Measurements from ENCODE around the gene SLAMF7. TPM values are rescaled to one million over a fixed set of nuclear protein-coding genes. Genes with fewer than 3 reads are reported as not detected.
A peak's percentile ranks its signal among the peaks of the same experiment; 100 is the strongest.

The SLAMF7 gene
- total and polyA plus RNA-seq, 2 experiments from 2014 or later = 0.11 TPM; not detected in 1

DNA sequence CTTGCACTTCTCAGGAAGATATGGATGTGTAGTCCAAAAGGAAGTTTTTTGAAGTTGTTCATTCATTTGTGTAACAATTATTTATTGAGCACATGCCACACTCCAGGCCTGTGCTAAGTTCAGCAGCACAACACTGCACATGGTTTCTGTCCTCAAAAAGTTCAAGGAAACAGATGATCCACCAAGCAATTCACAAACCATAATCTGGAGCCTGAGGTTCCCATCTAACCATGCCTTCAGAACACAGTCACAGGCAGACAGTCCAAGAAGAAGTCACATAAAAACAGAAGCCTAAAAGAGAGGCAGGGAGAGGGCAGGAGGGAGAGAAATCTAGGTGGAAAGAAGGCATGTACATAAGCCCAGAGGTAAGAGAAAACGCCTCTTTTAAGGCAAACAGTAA, 29.3 kb upstream of the SLAMF7 start:
- H3K4me2 ChIP-seq = no peak overlapping the region
- TF ChIP-seq STAT1 (IDR thresholded peaks at IDR 0.05; ENCODE audit: unreplicated experiment) (no peak), POLR2AphosphoS5 (IDR thresholded peaks at IDR 0.05; ENCODE audit: low read depth) (no peak), ZNF331 (CRISPR knock-in tag; IDR thresholded peaks at IDR 0.05; ENCODE audit: low read depth) (no peak), EZH2phosphoT487 (IDR thresholded peaks at IDR 0.05; ENCODE audit: unreplicated experiment) (no peak), JUNB (IDR thresholded peaks at IDR 0.05; ENCODE audit: unreplicated experiment) (no peak), EZH2 (IDR thresholded peaks at IDR 0.05; ENCODE audit: low read depth, unreplicated experiment) (no peak), ZNF114 (CRISPR knock-in tag; IDR thresholded peaks at IDR 0.05) (no peak), NANOG (IDR thresholded peaks at IDR 0.05; ENCODE audit: borderline replicate concordance) (no peak), CREB1 (CRISPR knock-in tag; IDR thresholded peaks at IDR 0.05; ENCODE audit: low read depth) (no peak)
- TF ChIP-seq, protein P1, sequence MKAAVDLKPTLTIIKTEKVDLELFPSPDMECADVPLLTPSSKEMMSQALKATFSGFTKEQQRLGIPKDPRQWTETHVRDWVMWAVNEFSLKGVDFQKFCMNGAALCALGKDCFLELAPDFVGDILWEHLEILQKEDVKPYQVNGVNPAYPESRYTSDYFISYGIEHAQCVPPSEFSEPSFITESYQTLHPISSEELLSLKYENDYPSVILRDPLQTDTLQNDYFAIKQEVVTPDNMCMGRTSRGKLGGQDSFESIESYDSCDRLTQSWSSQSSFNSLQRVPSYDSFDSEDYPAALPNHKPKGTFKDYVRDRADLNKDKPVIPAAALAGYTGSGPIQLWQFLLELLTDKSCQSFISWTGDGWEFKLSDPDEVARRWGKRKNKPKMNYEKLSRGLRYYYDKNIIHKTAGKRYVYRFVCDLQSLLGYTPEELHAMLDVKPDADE (IDR thresholded peaks at IDR 0.05) = no peak
- TF ChIP-seq, protein P2, sequence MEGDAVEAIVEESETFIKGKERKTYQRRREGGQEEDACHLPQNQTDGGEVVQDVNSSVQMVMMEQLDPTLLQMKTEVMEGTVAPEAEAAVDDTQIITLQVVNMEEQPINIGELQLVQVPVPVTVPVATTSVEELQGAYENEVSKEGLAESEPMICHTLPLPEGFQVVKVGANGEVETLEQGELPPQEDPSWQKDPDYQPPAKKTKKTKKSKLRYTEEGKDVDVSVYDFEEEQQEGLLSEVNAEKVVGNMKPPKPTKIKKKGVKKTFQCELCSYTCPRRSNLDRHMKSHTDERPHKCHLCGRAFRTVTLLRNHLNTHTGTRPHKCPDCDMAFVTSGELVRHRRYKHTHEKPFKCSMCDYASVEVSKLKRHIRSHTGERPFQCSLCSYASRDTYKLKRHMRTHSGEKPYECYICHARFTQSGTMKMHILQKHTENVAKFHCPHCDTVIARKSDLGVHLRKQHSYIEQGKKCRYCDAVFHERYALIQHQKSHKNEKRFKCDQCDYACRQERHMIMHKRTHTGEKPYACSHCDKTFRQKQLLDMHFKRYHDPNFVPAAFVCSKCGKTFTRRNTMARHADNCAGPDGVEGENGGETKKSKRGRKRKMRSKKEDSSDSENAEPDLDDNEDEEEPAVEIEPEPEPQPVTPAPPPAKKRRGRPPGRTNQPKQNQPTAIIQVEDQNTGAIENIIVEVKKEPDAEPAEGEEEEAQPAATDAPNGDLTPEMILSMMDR (conservative IDR thresholded peaks at IDR 0.05; ENCODE audit: low read depth in 2 of 2) = no peak
- TF ChIP-seq, protein P3, sequence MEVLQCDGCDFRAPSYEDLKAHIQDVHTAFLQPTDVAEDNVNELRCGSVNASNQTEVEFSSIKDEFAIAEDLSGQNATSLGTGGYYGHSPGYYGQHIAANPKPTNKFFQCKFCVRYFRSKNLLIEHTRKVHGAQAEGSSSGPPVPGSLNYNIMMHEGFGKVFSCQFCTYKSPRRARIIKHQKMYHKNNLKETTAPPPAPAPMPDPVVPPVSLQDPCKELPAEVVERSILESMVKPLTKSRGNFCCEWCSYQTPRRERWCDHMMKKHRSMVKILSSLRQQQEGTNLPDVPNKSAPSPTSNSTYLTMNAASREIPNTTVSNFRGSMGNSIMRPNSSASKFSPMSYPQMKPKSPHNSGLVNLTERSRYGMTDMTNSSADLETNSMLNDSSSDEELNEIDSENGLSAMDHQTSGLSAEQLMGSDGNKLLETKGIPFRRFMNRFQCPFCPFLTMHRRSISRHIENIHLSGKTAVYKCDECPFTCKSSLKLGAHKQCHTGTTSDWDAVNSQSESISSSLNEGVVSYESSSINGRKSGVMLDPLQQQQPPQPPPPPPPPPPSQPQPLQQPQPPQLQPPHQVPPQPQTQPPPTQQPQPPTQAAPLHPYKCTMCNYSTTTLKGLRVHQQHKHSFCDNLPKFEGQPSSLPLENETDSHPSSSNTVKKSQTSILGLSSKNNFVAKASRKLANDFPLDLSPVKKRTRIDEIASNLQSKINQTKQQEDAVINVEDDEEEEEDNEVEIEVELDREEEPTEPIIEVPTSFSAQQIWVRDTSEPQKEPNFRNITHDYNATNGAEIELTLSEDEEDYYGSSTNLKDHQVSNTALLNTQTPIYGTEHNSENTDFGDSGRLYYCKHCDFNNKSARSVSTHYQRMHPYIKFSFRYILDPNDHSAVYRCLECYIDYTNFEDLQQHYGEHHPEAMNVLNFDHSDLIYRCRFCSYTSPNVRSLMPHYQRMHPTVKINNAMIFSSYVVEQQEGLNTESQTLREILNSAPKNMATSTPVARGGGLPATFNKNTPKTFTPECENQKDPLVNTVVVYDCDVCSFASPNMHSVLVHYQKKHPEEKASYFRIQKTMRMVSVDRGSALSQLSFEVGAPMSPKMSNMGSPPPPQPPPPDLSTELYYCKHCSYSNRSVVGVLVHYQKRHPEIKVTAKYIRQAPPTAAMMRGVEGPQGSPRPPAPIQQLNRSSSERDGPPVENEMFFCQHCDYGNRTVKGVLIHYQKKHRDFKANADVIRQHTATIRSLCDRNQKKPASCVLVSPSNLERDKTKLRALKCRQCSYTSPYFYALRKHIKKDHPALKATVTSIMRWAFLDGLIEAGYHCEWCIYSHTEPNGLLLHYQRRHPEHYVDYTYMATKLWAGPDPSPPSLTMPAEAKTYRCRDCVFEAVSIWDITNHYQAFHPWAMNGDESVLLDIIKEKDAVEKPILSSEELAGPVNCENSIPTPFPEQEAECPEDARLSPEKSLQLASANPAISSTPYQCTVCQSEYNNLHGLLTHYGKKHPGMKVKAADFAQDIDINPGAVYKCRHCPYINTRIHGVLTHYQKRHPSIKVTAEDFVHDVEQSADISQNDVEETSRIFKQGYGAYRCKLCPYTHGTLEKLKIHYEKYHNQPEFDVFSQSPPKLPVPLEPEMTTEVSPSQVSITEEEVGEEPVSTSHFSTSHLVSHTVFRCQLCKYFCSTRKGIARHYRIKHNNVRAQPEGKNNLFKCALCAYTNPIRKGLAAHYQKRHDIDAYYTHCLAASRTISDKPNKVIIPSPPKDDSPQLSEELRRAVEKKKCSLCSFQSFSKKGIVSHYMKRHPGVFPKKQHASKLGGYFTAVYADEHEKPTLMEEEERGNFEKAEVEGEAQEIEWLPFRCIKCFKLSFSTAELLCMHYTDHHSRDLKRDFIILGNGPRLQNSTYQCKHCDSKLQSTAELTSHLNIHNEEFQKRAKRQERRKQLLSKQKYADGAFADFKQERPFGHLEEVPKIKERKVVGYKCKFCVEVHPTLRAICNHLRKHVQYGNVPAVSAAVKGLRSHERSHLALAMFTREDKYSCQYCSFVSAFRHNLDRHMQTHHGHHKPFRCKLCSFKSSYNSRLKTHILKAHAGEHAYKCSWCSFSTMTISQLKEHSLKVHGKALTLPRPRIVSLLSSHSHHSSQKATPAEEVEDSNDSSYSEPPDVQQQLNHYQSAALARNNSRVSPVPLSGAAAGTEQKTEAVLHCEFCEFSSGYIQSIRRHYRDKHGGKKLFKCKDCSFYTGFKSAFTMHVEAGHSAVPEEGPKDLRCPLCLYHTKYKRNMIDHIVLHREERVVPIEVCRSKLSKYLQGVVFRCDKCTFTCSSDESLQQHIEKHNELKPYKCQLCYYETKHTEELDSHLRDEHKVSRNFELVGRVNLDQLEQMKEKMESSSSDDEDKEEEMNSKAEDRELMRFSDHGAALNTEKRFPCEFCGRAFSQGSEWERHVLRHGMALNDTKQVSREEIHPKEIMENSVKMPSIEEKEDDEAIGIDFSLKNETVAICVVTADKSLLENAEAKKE (CRISPR knock-in tag; IDR thresholded peaks at IDR 0.05) = no peak
- TF ChIP-seq, protein P4, sequence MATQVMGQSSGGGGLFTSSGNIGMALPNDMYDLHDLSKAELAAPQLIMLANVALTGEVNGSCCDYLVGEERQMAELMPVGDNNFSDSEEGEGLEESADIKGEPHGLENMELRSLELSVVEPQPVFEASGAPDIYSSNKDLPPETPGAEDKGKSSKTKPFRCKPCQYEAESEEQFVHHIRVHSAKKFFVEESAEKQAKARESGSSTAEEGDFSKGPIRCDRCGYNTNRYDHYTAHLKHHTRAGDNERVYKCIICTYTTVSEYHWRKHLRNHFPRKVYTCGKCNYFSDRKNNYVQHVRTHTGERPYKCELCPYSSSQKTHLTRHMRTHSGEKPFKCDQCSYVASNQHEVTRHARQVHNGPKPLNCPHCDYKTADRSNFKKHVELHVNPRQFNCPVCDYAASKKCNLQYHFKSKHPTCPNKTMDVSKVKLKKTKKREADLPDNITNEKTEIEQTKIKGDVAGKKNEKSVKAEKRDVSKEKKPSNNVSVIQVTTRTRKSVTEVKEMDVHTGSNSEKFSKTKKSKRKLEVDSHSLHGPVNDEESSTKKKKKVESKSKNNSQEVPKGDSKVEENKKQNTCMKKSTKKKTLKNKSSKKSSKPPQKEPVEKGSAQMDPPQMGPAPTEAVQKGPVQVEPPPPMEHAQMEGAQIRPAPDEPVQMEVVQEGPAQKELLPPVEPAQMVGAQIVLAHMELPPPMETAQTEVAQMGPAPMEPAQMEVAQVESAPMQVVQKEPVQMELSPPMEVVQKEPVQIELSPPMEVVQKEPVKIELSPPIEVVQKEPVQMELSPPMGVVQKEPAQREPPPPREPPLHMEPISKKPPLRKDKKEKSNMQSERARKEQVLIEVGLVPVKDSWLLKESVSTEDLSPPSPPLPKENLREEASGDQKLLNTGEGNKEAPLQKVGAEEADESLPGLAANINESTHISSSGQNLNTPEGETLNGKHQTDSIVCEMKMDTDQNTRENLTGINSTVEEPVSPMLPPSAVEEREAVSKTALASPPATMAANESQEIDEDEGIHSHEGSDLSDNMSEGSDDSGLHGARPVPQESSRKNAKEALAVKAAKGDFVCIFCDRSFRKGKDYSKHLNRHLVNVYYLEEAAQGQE (IDR thresholded peaks at IDR 0.05; ENCODE audit: unreplicated experiment) = no peak
- no peak for ATAC-seq
- no peaks in the 10 kb centered on the region for H3K36me3 Mint-ChIP-seq (ENCODE audit: low read depth)
- DNase-seq (ENCODE audit: low spot score) = no peak
- H3K27me3 ChIP-seq (ENCODE audit: insufficient read depth) = no peaks in the 10 kb centered on the region
- no peak overlapping the region for H3K27ac ChIP-seq (ENCODE audit: low read depth)
- no peak overlapping the region for H3K4me3 ChIP-seq
- H3K4me1 Mint-ChIP-seq = no peaks in the 10 kb centered on the region
- H3K9me3 Mint-ChIP-seq = no peaks in the 10 kb centered on the region
- no peaks in the 10 kb centered on the region for H4K20me1 ChIP-seq (replicated peaks; ENCODE audit: insufficient read depth)
- H3K4me1 ChIP-seq (ENCODE audit: insufficient read depth) = no peaks in the 10 kb centered on the region
- no peak overlapping the region for H3K27ac Mint-ChIP-seq
- no peaks in the 10 kb centered on the region for H3K79me2 ChIP-seq (replicated peaks; ENCODE audit: insufficient read depth)
- H3K4me3 Mint-ChIP-seq = no peak overlapping the region
- no peaks in the 10 kb centered on the region for H3K36me3 ChIP-seq (ENCODE audit: insufficient read depth)
- no peaks in the 10 kb centered on the region for H3F3A ChIP-seq (replicated peaks; ENCODE audit: low read depth)
- no peaks in the 10 kb centered on the region for H3K27me3 Mint-ChIP-seq (ENCODE audit: insufficient read depth, low read depth, poor library complexity)
- H3K9me2 ChIP-seq (ENCODE audit: insufficient read depth) = no peaks in the 10 kb centered on the region
- 0 out of 2 replicates have a peak overlapping the region, but pooled peaks have one; percentile 14 for H2AFZ ChIP-seq
